C4-2B (cell line): ENCODE data around the gene WWOX.

Experiments used
- H3K27ac ChIP-seq: fragments of 450-650 bp; 2 replicates; pipeline ENCODE4 v1.5.1; 2017
- CTCF ChIP-seq: fragments of 450-650 bp; conservative IDR thresholded peaks from 2 replicates; pipeline ENCODE4 v1.5.1; 2017; ENCODE audit warnings: mild to moderate bottlenecking
- ZFX ChIP-seq: fragments of 450-650 bp; IDR thresholded peaks from 2 replicates; pipeline ENCODE4 v1.6.1; 2017

Gene WWOX

GRCh38 chr16:78385086-78385805 is 285.8 kb downstream of the WWOX start:
- no peak for TF ChIP-seq CTCF
- TF ChIP-seq ZFX = no peak
- no peak overlapping the region for H3K27ac ChIP-seq

- H3K27ac ChIP-seq = no peak overlapping the region
- TF ChIP-seq ZFX = no peak
Measured at GRCh38 chr16:78386557-78387324, 287.3 kb downstream of the WWOX start.

- H3K27ac ChIP-seq = no peak overlapping the region
- no peak for TF ChIP-seq ZFX
Measured at GRCh38 chr16:78389009-78389498, 289.6 kb downstream of the WWOX start.

- TF ChIP-seq ZFX (no peak), CTCF (no peak)
- H3K27ac ChIP-seq = no peak overlapping the region
Measured at GRCh38 chr16:78390092-78390491, 290.6 kb downstream of the WWOX start.

- TF ChIP-seq ZFX = no peak
- TF ChIP-seq CTCF = no peak
Measured at GRCh38 chr16:78390508-78391324, 291.3 kb downstream of the WWOX start.

GRCh38 chr16:78392585-78393195 is 293.2 kb downstream of the WWOX start:
- TF ChIP-seq ZFX (no peak), CTCF (no peak)
- H3K27ac ChIP-seq = no peak overlapping the region

More at GRCh38 chr16:78390508-78391324, 291.3 kb downstream of the WWOX start:
- no peak overlapping the region for H3K27ac ChIP-seq

- TF ChIP-seq ZFX (no peak), CTCF (no peak)
- no peak overlapping the region for H3K27ac ChIP-seq
Measured at GRCh38 chr16:78395035-78395434, 295.6 kb downstream of the WWOX start.
